IPS-18a (cell line): Measurements from ENCODE around the gene C2orf15.

Experiments
- H3K27ac ChIP-seq: one replicate; pipeline ENCODE4 v1.5.1; 2013; ENCODE audit warnings: low read length
- H3K27me3 ChIP-seq: one replicate; pipeline ENCODE4 v1.6.1; 2013; ENCODE audit warnings: mild to moderate bottlenecking, low read length; ENCODE audit not compliant: control insufficient read depth, insufficient read depth
- H3K36me3 ChIP-seq: one replicate; pipeline ENCODE4 v1.6.1; 2013; ENCODE audit warnings: low read depth, low read length; ENCODE audit not compliant: control insufficient read depth
- H3K4me1 ChIP-seq: one replicate; pipeline ENCODE4 v1.6.1; 2013; ENCODE audit warnings: low read depth, low read length; ENCODE audit not compliant: control insufficient read depth
- H3K4me3 ChIP-seq: one replicate; pipeline ENCODE4 v1.5.1; 2013; ENCODE audit warnings: low read length
- H3K9ac ChIP-seq: one replicate; pipeline ENCODE4 v1.6.1; 2013; ENCODE audit warnings: mild to moderate bottlenecking, low read length, moderate library complexity
- H3K9me3 ChIP-seq: one replicate; pipeline ENCODE4 v1.6.1; 2013; ENCODE audit warnings: low read depth, low read length; ENCODE audit not compliant: control insufficient read depth

C2orf15 gene

DNA sequence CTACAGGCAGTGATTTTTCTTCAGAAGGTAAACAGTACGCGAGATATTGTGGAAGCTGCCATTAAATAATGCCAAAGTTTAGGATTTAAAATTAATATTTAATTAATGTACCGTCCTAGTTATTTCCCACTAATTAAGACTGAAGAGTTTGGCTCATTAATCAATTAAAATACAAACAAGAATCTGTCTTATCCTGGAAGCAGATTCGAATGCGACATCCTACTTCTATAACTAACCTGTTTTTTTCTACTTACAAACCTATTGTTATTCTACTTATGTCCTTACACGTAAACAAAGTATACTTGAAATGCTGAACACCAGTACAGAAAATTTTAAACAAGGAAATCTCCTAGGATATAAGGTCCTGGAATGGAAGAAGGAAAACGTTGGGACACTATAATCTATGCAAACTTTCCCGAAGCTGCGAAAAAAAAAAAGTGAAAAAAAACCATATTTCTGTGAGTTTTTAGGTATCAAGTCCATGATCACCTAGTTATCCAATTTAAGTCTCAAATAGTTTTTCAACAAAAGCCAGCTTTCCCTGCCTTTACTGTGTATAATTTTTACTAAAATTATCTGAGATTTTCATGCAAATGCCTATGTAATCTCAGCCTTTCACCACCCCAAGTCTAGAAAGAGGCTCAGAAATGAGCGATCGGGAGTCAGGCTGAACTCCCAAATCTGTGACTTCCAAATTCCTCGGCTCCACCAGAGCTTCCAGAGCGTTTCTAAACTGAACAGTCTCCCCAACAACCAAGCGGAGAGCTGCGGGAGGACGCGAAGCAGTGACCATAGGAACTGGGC is 1.2 kb upstream of the C2orf15 start:
- peak overlapping the region; percentile 93 for H3K4me3 ChIP-seq
- H3K9ac ChIP-seq, result peak overlapping the region; percentile 57
- no peak overlapping the region for H3K27ac ChIP-seq
- H3K4me1 ChIP-seq, result peaks cover 15% of the 10 kb centered on the region
- H3K36me3 ChIP-seq, result no peaks in the 10 kb centered on the region
- H3K9me3 ChIP-seq, result peaks cover 3% of the 10 kb centered on the region
- peaks cover 15% of the 10 kb centered on the region for H3K27me3 ChIP-seq

DNA sequence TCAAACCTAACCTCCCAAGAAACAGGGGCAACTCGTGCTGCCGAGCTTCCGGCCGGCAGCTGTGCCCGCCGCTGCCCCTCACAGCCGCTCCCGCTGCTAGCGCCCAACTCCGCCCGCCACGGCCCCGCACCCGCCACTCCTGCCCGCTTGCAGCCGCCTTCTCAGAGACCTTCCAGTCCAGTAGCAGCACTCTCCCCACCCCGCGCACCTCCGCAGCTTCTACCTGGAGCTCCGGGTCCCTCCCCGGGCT is 722 bp upstream of the C2orf15 start:
- Histone ChIP-seq H3K4me1 (peaks cover 15% of the 10 kb centered on the region), H3K27me3 (peaks cover 15% of the 10 kb centered on the region), H3K4me3 (peak overlapping the region; percentile 93), H3K9ac (peak overlapping the region; percentile 57), H3K27ac (no peak overlapping the region), H3K36me3 (no peaks in the 10 kb centered on the region), H3K9me3 (peaks cover 3% of the 10 kb centered on the region)

DNA sequence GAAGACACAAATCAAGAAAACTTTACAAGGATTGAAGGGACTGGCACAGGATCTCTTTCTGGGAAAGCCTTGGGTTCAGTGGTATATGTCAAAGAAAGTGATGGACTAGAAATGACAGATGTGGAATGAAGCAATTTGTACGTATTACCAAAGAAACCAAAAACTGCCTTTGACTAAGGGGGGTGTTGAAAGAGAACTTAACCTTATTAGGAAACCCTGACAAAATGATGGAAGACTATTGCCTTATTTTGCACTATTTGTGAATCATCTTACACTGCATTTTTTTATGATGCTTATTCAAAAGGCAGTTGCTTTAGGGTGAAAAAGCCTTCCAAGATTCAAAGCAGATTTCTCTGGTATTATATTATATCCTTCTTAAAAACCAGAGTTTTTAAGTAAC is 9.2 kb downstream of the C2orf15 start:
- H3K27me3 ChIP-seq, result no peaks in the 10 kb centered on the region
- no peaks in the 10 kb centered on the region for H3K9me3 ChIP-seq
- no peak overlapping the region for H3K9ac ChIP-seq
- no peak overlapping the region for H3K27ac ChIP-seq
- H3K36me3 ChIP-seq, result no peaks in the 10 kb centered on the region
- H3K4me3 ChIP-seq, result no peak overlapping the region
- peaks cover 6% of the 10 kb centered on the region for H3K4me1 ChIP-seq

DNA sequence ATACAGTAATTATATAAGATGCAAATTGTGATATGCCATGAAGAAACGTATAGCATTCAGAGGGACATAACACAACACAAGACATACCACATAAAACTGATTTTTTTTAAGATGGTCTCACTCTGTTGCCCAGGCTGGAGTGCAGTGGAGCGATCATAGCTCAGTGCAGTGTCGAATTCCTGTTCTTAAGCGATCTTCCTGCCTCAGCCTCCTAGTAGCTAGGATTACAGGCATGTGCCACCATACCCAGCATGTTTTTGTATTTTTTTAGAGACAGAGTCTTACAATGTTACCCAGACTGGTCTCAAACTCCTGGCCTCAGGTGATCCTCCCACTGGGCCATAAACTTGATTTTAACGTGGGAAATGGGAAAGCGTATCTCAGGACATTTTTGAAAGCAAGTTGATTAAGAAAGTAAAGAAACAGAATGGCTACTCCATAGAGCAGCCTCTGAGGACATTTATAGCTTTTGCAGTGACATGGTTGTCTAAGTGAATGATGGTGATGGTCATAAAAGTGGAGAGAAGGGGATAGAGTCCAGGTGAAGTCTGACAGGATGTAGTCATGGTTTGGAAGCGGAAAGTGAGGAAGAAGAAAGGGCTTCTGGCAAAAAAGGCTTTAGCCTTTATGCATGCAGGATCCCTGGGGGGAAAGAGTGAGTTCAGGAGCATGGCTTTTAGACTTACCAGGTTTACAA is 10.8 kb downstream of the C2orf15 start:
- no peaks in the 10 kb centered on the region for H3K9me3 ChIP-seq
- no peak overlapping the region for H3K27ac ChIP-seq
- peaks cover 9% of the 10 kb centered on the region for H3K4me1 ChIP-seq
- no peak overlapping the region for H3K9ac ChIP-seq
- no peak overlapping the region for H3K4me3 ChIP-seq
- H3K27me3 ChIP-seq, result no peaks in the 10 kb centered on the region
- no peaks in the 10 kb centered on the region for H3K36me3 ChIP-seq

DNA sequence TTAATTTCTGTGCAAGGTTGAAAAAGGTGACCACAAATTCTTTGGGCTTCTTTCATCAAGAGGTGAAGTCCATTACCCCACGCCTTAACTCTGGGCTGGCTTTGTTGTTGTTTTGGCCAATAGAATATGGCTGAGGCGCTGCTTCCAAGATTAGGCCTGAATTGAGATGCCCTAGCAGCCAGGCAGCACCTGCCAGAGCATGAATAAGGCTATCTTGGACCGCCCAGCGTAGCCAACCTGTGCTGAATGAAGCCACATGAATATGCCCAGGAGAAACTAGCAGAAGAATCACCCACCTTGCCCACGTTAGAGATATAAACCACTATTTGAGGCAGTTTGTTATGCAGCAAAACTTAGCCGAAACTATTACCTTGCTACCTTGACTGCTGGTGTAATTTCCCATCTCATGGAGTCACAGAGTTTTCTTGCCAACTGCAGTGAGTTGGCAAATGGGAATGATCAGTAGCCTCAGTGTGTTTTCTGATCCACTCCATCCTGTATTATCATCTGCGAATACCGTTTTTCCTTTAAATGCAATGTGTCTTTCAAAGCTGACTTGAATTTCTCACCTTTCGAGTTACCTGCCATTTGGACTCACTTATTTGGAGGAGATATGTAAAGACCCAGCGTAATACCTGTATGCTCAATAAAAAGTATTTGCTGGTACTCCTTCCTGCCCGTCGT is 12.6 kb downstream of the C2orf15 start:
- peak overlapping the region; percentile 37 for H3K27ac ChIP-seq
- no peaks in the 10 kb centered on the region for H3K27me3 ChIP-seq
- peak overlapping the region; percentile 83 for H3K4me3 ChIP-seq
- no peaks in the 10 kb centered on the region for H3K9me3 ChIP-seq
- no peaks in the 10 kb centered on the region for H3K36me3 ChIP-seq
- H3K4me1 ChIP-seq, result peaks cover 9% of the 10 kb centered on the region
- peak overlapping the region; percentile 78 for H3K9ac ChIP-seq

DNA sequence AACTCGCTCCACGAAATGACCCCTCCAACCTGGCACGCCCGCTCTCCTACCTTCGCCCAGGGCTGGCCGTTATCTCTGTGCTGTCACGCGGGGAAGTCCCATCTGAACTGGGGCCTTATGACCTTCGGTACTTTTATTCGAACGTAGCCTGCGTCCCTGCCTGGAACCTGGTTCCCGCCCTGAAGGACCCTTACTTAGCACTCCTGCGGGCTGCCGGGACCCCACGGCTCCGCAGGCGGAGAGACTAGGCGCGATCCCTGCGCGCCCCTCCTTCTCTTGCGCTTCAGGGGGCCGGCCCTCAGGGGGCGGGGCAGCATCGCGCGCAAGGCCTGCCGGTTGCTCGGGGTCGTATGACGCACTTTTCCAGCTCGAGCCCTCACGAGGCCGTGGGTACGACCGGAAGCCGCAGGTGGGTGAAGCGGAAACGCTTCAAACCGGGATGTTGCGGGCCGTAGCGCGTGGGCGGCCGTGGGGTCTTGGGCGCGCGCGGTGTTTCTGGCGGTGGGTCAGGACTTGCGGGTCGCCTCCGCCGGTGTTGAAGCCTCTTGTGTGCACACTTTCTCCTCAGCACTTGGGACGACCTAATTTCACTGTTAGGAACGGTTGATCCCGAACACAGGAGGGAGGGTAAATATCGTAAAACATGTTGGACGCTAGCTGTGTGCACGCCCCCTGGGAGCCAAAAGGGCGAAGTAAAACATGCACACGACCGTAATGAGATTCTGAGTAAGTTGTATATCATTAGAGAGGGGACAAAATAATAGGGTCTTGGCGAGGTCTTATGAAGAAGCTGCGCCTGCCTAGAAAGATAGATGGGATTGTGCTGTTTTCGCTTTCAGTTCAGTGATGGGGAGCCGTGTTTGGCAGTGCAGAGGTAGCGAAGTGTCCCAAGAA is 13.4 kb downstream of the C2orf15 start, which contains the start of the genes LIPT1 and TSGA10:
Gene LIPT1 (plus strand): TSS at position 325 of the 894 bp plus-strand sequence. CDS start 6,991 bp downstream, outside the sequence.
Gene TSGA10 (minus strand): TSS at position 300 of the 894 bp plus-strand sequence. CDS start 45,503 bp downstream, outside the sequence.
- Histone ChIP-seq H3K9ac (peak within 1 kb of the TSS; percentile 78), H3K27ac (peak within 1 kb of the TSS; percentile 79), H3K27me3 (no peaks in the 10 kb centered on the region), H3K4me3 (peak within 1 kb of the TSS; percentile 83), H3K36me3 (no peaks in the 10 kb centered on the region), H3K9me3 (no peaks in the 10 kb centered on the region), H3K4me1 (peaks cover 9% of the 10 kb centered on the region)

DNA sequence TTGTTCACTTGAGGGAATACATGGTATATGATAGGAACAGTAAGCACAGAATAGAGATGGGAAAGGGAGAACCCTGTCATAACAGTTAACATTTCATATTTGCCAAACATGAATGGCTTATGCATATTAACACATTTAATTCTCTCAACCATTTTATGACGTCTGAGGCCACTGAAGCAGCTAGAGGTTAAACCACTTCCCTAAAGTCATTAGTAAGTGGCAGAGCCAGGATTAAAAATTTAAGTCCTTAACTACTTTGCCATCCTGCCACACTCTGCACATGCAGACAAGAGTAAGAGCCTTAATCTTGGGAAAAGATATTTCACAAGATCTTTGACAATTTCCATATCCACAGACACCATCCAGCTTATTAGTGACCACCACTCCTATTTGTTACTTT is 15.4 kb downstream of the C2orf15 start:
- H3K4me3 ChIP-seq, result no peak overlapping the region
- peaks cover 9% of the 10 kb centered on the region for H3K4me1 ChIP-seq
- no peak overlapping the region for H3K9ac ChIP-seq
- no peak overlapping the region for H3K27ac ChIP-seq
- H3K36me3 ChIP-seq, result no peaks in the 10 kb centered on the region
- H3K27me3 ChIP-seq, result no peaks in the 10 kb centered on the region
- H3K9me3 ChIP-seq, result no peaks in the 10 kb centered on the region

DNA sequence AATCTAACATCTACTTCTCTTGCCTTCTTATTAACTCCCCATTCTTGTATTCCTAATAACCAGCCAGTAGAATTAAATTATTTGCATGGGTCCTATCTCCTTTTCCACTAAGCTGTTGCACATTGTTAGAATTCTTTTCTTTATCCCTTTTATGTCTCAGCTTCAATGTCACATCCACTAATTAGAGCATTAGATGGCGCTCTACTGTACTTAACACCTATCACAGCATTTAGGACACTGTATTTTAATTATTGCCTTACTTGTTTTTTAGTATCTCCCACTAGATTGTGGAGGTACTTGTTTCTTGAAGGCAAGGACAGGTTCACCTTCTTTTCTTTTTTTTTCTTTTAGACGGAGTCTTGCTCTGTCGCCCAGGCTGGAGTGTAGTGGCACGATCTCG is 17.1 kb downstream of the C2orf15 start:
- no peaks in the 10 kb centered on the region for H3K9me3 ChIP-seq
- H3K36me3 ChIP-seq, result no peaks in the 10 kb centered on the region
- peaks cover 9% of the 10 kb centered on the region for H3K4me1 ChIP-seq
- H3K27ac ChIP-seq, result no peak overlapping the region
- H3K4me3 ChIP-seq, result no peak overlapping the region
- no peaks in the 10 kb centered on the region for H3K27me3 ChIP-seq
- no peak overlapping the region for H3K9ac ChIP-seq

DNA sequence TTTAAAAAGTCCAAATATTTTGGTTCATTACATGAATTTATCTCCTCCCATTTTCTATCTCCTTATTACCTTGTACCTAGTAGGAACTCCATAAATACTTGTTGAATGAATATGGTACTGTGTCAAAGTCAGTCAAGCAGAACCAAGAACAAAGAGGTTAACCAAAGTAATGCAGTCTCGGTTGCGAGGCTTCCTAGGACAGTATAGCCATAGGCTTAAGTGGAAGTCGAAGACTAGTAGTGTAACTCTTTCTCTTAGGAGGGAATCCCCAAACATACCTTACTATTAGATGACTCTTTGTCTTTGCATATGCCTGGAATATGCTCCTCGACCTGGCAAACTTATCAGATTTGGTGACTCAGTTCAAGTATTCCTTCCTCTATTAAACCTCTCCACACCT is 18.1 kb downstream of the C2orf15 start:
- Histone ChIP-seq H3K4me1 (peaks cover 5% of the 10 kb centered on the region), H3K9ac (no peak overlapping the region), H3K9me3 (no peaks in the 10 kb centered on the region), H3K27me3 (no peaks in the 10 kb centered on the region), H3K4me3 (no peak overlapping the region), H3K36me3 (no peaks in the 10 kb centered on the region), H3K27ac (no peak overlapping the region)

DNA sequence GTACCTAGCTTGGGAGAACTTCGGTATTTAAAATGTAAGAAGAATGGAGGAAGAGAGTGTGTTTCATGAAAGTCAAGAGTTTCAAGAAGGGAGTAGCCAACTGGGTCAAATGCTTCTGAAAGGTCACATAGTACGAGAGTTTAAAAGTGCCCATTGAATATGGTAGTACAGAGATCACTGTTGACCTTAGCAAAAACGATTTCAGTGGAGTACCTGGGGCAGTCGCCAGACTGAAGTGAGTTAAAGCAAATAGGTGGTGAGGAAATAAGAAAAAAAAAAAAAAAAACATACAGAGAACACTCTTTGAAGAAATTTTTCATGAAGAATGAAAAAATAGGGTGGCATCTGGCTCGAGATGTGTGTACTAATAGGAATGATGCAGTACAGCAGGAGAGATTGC is 24.7 kb downstream of the C2orf15 start:
- Histone ChIP-seq H3K4me1 (no peaks in the 10 kb centered on the region), H3K9ac (no peak overlapping the region), H3K27ac (no peak overlapping the region), H3K4me3 (no peak overlapping the region), H3K36me3 (peaks cover 29% of the 10 kb centered on the region), H3K27me3 (no peaks in the 10 kb centered on the region), H3K9me3 (no peaks in the 10 kb centered on the region)

DNA sequence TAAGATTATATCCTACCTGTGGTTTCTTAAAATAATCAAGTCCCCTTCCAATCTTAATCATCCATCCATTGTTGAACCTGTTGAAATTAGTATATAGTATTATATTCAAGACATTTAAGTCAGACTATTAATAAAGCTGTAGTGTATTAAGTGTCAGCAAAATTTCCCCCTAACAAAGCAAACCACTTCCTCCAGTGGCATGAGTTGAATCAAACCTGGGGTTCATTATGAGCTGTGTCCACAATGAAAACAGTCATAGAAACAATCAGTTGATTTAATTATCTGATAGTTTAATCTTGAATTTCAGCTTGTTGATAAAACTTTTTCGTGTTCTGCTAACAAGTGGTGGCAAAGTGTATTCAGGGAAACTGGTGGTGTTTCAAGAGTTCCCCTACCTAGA is 28.0 kb downstream of the C2orf15 start:
- Histone ChIP-seq H3K4me1 (no peaks in the 10 kb centered on the region), H3K27me3 (no peaks in the 10 kb centered on the region), H3K9me3 (no peaks in the 10 kb centered on the region), H3K36me3 (peaks cover 31% of the 10 kb centered on the region), H3K9ac (no peak overlapping the region), H3K27ac (no peak overlapping the region), H3K4me3 (no peak overlapping the region)
